Measurements from ENCODE around the gene MRE11. TPM values are rescaled to one million over a fixed set of nuclear protein-coding genes. Genes with fewer than 3 reads are reported as not detected.

MRE11 gene
- total and polyA plus RNA-seq, 4 donors, result 1.5 to 18.3 (median 5.6) TPM

DNA sequence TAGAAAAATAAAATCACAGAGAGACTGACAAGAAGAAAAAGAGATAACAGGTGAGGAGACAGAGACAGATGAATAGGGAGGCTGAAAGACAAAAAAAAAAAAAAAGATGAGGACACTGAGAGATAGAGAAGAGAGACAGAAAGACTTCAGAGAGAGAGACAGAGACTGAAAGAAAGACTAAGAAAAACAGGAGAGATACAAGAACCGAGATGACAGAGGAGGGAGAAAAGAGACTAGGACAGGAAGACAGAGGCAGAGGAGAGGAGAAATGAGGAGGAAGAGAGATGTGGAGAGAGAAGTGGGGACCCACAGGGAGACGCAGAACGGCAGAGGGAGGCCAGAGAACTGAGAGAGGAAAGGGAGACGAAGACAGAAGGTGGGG is 93.2 kb downstream of the MRE11 start:
- Histone ChIP-seq H3K4me1 (ENCODE audit: control insufficient read depth in 4 of 4, insufficient read depth in 4 of 4, low read length in 3 of 4) (peaks cover 5 to 9% (median 7%) of the 10 kb centered on the region in 4 donors), H3K27me3 (ENCODE audit: control insufficient read depth in 4 of 4, insufficient read depth in 4 of 4, low read length in 3 of 4) (peaks cover 0 to 7% (median 1%) of the 10 kb centered on the region in 4 donors), H3K4me3 (ENCODE audit: low read depth in 1 of 3, low read length in 3 of 3) (no peak overlapping the region), H3K36me3 (ENCODE audit: control insufficient read depth in 4 of 4, insufficient read depth in 3 of 4, low read depth in 1 of 4, low read length in 3 of 4) (no peaks in the 10 kb centered on the region), H3K9ac (ENCODE audit: low read depth in 1 of 2, low read length in 2 of 2) (no peak overlapping the region), H3K27ac (ENCODE audit: low read depth in 1 of 2, low read length in 2 of 2) (no peak overlapping the region), H3K9me3 (ENCODE audit: control insufficient read depth in 4 of 4, low read length in 3 of 4) (no peaks in the 10 kb centered on the region)
- DNase-seq (ENCODE audit: low spot score), result no peak
- 20% methylated on average over 4 of the region's 4 CpGs for WGBS
- no peak for TF ChIP-seq GABPA (IDR thresholded peaks at IDR 0.05 in 1 of 2, conservative IDR thresholded peaks at IDR 0.05 in 1 of 2)
- no peak for TF ChIP-seq RAD21 (IDR thresholded peaks at IDR 0.05)
- TF ChIP-seq HNF4G (IDR thresholded peaks at IDR 0.05), result no peak
- TF ChIP-seq, protein P1, sequence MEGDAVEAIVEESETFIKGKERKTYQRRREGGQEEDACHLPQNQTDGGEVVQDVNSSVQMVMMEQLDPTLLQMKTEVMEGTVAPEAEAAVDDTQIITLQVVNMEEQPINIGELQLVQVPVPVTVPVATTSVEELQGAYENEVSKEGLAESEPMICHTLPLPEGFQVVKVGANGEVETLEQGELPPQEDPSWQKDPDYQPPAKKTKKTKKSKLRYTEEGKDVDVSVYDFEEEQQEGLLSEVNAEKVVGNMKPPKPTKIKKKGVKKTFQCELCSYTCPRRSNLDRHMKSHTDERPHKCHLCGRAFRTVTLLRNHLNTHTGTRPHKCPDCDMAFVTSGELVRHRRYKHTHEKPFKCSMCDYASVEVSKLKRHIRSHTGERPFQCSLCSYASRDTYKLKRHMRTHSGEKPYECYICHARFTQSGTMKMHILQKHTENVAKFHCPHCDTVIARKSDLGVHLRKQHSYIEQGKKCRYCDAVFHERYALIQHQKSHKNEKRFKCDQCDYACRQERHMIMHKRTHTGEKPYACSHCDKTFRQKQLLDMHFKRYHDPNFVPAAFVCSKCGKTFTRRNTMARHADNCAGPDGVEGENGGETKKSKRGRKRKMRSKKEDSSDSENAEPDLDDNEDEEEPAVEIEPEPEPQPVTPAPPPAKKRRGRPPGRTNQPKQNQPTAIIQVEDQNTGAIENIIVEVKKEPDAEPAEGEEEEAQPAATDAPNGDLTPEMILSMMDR (IDR thresholded peaks at IDR 0.05; ENCODE audit: low read depth, low read length, missing input control), result no peak
- TF ChIP-seq NR2F2 (IDR thresholded peaks at IDR 0.05), result no peak
- no peak for TF ChIP-seq HNF4A (conservative IDR thresholded peaks at IDR 0.05)
- TF ChIP-seq YY1 (IDR thresholded peaks at IDR 0.05), result no peak
- TF ChIP-seq, protein P2, sequence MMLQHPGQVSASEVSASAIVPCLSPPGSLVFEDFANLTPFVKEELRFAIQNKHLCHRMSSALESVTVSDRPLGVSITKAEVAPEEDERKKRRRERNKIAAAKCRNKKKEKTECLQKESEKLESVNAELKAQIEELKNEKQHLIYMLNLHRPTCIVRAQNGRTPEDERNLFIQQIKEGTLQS (IDR thresholded peaks at IDR 0.05), result no peak
- TF ChIP-seq MAX (IDR thresholded peaks at IDR 0.05), result no peak
- no peak for TF ChIP-seq ZBTB33 (IDR thresholded peaks at IDR 0.05)
- TF ChIP-seq RXRA (IDR thresholded peaks at IDR 0.05), result no peak
- no peak for TF ChIP-seq FOXA2 (IDR thresholded peaks at IDR 0.05)
- TF ChIP-seq SP1 (IDR thresholded peaks at IDR 0.05), result no peak
- no peak for TF ChIP-seq JUND (IDR thresholded peaks at IDR 0.05)

- H3K36me3 ChIP-seq (ENCODE audit: control insufficient read depth in 4 of 4, insufficient read depth in 3 of 4, low read depth in 1 of 4, low read length in 3 of 4), result no peaks in the 10 kb centered on the region
- no peak overlapping the region for H3K9ac ChIP-seq (ENCODE audit: low read depth in 1 of 2, low read length in 2 of 2)
- no peak overlapping the region for H3K27ac ChIP-seq (ENCODE audit: low read depth in 1 of 2, low read length in 2 of 2)
- 43% methylated on average over 4 of the region's 4 CpGs for WGBS
- H3K9me3 ChIP-seq (ENCODE audit: control insufficient read depth in 4 of 4, low read length in 3 of 4), result no peaks in the 10 kb centered on the region
- TF ChIP-seq SP1 (IDR thresholded peaks at IDR 0.05) (no peak), EGR1 (IDR thresholded peaks at IDR 0.05; ENCODE audit: low read depth in 2 of 2) (no peak), YY1 (IDR thresholded peaks at IDR 0.05) (no peak), ZBTB33 (IDR thresholded peaks at IDR 0.05) (no peak), HNF4A (conservative IDR thresholded peaks at IDR 0.05) (no peak), FOXA1 (IDR thresholded peaks at IDR 0.05) (no peak), RXRA (IDR thresholded peaks at IDR 0.05) (no peak), NR2F2 (IDR thresholded peaks at IDR 0.05) (no peak), RAD21 (IDR thresholded peaks at IDR 0.05) (no peak), MAX (IDR thresholded peaks at IDR 0.05) (no peak), JUND (IDR thresholded peaks at IDR 0.05) (no peak), TAF1 (conservative IDR thresholded peaks at IDR 0.05) (no peak), HNF4G (IDR thresholded peaks at IDR 0.05) (no peak), GABPA (IDR thresholded peaks at IDR 0.05 in 1 of 2, conservative IDR thresholded peaks at IDR 0.05 in 1 of 2) (no peak), FOXA2 (IDR thresholded peaks at IDR 0.05) (no peak)
- TF ChIP-seq, protein P1 (IDR thresholded peaks at IDR 0.05; ENCODE audit: low read depth, low read length, missing input control), result no peak
- TF ChIP-seq, protein P3, sequence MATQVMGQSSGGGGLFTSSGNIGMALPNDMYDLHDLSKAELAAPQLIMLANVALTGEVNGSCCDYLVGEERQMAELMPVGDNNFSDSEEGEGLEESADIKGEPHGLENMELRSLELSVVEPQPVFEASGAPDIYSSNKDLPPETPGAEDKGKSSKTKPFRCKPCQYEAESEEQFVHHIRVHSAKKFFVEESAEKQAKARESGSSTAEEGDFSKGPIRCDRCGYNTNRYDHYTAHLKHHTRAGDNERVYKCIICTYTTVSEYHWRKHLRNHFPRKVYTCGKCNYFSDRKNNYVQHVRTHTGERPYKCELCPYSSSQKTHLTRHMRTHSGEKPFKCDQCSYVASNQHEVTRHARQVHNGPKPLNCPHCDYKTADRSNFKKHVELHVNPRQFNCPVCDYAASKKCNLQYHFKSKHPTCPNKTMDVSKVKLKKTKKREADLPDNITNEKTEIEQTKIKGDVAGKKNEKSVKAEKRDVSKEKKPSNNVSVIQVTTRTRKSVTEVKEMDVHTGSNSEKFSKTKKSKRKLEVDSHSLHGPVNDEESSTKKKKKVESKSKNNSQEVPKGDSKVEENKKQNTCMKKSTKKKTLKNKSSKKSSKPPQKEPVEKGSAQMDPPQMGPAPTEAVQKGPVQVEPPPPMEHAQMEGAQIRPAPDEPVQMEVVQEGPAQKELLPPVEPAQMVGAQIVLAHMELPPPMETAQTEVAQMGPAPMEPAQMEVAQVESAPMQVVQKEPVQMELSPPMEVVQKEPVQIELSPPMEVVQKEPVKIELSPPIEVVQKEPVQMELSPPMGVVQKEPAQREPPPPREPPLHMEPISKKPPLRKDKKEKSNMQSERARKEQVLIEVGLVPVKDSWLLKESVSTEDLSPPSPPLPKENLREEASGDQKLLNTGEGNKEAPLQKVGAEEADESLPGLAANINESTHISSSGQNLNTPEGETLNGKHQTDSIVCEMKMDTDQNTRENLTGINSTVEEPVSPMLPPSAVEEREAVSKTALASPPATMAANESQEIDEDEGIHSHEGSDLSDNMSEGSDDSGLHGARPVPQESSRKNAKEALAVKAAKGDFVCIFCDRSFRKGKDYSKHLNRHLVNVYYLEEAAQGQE (IDR thresholded peaks at IDR 0.05), result no peak
- TF ChIP-seq, protein P2 (IDR thresholded peaks at IDR 0.05), result no peak
- H3K4me1 ChIP-seq (ENCODE audit: control insufficient read depth in 4 of 4, insufficient read depth in 4 of 4, low read length in 3 of 4), result peaks cover 5 to 9% (median 7%) of the 10 kb centered on the region in 4 donors
- no peak overlapping the region for H3K4me3 ChIP-seq (ENCODE audit: low read depth in 1 of 3, low read length in 3 of 3)
- no peak for DNase-seq (ENCODE audit: low spot score)
- peaks cover 0 to 7% (median 1%) of the 10 kb centered on the region in 4 donors for H3K27me3 ChIP-seq (ENCODE audit: control insufficient read depth in 4 of 4, insufficient read depth in 4 of 4, low read length in 3 of 4)
Measured at GRCh38 chr11:94400050-94400449, 93.6 kb downstream of the MRE11 start.

All from liver (tissue), 9 donors.